Measurements from ENCODE around the gene C6orf47. TPM values are rescaled to one million over a fixed set of nuclear protein-coding genes. Genes with fewer than 3 reads are reported as not detected.

C6orf47 gene
- total RNA-seq, 6 experiments from 2014 or later: 13.4 to 16.2 (median 14.9) TPM

GRCh38 chr6:31614684-31615578 lies 45.6 kb downstream of the C6orf47 start, which contains the start of gene AIF1:
TSS of gene AIF1 (plus strand) at chr6:31615234. CDS start at chr6:31615330, 96 bp downstream.
- no peak for DNase-seq

GRCh38 chr6:31614075-31614619 lies 46.4 kb downstream of the C6orf47 start:
- DNase-seq: no peak
- no peaks in the 10 kb centered on the region for H3K9me3 Mint-ChIP-seq
- no peaks in the 10 kb centered on the region for H3K36me3 Mint-ChIP-seq (ENCODE audit: low read depth)
- peaks cover 5% of the 10 kb centered on the region for H3K27me3 Mint-ChIP-seq (ENCODE audit: insufficient read depth)
- H3K27ac Mint-ChIP-seq: no peak overlapping the region
- no peak overlapping the region for H3K4me3 Mint-ChIP-seq
- no peak for TF ChIP-seq CTCF (IDR thresholded peaks at IDR 0.05)
- H3K4me1 Mint-ChIP-seq (ENCODE audit: low read depth): no peaks in the 10 kb centered on the region; the same call in 1 of the 2 replicates

More at GRCh38 chr6:31614684-31615578, 45.6 kb downstream of the C6orf47 start, which contains the start of gene AIF1:
- Mint-ChIP-seq H3K4me1 (ENCODE audit: low read depth) (peaks cover 5% of the 10 kb centered on the region; the same call in 1 of the 2 replicates), H3K27ac (no peak within 1 kb of the TSS), H3K4me3 (no peak within 1 kb of the TSS), H3K27me3 (ENCODE audit: insufficient read depth) (peaks cover 5% of the 10 kb centered on the region), H3K9me3 (no peaks in the 10 kb centered on the region), H3K36me3 (ENCODE audit: low read depth) (no peaks in the 10 kb centered on the region)
- TF ChIP-seq CTCF (IDR thresholded peaks at IDR 0.05): no peak

DNA sequence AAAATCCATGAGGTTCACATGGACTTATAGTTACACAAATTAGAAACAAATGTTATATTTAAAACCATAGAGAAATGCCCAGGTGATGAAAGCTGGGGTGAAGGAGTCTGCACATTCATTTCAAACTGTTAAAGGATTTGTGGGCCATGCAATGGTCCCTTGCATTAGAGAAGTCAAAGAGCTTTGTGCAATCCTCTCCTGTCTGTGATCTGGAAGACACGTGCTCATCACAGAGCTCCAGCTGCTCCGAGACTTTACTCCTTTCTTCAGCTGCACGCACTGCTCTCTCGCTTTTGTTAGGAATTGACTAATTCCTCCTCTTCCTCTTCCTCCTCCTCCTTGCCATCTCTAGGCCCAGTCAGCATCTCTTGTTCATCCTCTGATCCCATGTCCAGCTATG lies 49.6 kb downstream of the C6orf47 start:
- Mint-ChIP-seq H3K27me3 (ENCODE audit: insufficient read depth) (peaks cover 4% of the 10 kb centered on the region), H3K9me3 (no peaks in the 10 kb centered on the region), H3K36me3 (ENCODE audit: low read depth) (no peaks in the 10 kb centered on the region), H3K4me1 (ENCODE audit: low read depth) (no peaks in the 10 kb centered on the region; the same call in 1 of the 2 replicates), H3K27ac (no peak overlapping the region), H3K4me3 (no peak overlapping the region)
- DNase-seq: no peak
- TF ChIP-seq CTCF (IDR thresholded peaks at IDR 0.05): no peak

DNA sequence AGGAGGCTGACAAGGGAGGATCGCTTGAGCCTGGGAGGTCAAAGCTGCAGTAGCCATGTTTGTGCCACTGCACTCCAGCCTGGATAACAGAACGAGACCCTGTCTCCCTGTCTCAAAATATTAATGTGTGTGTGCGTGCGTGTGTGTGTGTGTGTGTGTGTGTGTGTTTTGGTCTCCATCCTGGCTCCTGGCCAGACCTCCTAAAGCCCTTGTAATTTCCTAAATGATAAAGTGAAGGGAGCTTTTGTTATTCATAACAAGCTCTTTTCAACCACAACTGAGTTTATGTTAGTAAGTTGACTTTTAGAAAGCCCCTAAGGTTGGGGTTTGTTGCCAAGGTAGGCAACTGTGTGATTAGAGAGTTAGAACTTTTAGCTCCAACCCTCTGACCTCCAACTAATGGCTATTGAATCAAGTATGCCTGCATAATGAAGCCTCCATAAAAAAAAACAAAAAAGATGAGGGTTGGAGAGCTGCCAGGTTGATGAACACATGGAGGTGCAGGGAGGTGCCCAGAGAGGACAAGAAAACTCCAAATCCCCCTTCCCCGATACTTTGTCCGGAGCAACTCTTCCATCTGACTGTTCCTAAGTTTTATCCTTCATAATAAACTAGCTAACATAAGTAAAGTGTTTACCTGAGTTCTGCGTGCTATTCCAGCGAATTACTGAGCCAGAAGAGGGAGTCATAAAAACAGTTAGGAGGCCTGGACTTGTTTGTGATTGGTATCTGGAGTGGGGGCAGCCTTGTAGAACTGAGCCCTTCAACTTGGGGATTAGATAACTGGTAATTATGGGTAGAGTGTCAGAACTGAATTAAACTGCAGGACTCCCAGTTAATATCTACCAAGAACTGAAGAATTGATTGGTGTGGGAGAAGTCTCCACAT lies 50.8 kb downstream of the C6orf47 start:
- no peak for TF ChIP-seq CTCF (IDR thresholded peaks at IDR 0.05)
- no peak overlapping the region for H3K27ac Mint-ChIP-seq

More for the DNA sequence above, 50.8 kb downstream of the C6orf47 start:
- Mint-ChIP-seq H3K4me1 (ENCODE audit: low read depth) (no peaks in the 10 kb centered on the region; the same call in 1 of the 2 replicates), H3K36me3 (ENCODE audit: low read depth) (no peaks in the 10 kb centered on the region), H3K27me3 (ENCODE audit: insufficient read depth) (peaks cover 3% of the 10 kb centered on the region), H3K9me3 (no peaks in the 10 kb centered on the region), H3K4me3 (no peak overlapping the region)
- no peak for DNase-seq

Small RNA genes within 50 kb of the gene (microRNA-seq; reads per million reads assigned to microRNA genes)
- not detected for gene MIR4646
- gene MIR6832: not detected

Other genes with a start within 250 kb of the C6orf47 start
- gene MICB, start 162.6 kb downstream of the C6orf47 start, total RNA-seq (2021; fragmentation: NEBNext Ultra II Directional; extraction: Animal tissue kit (Norgen Biotek cat#: 25700)): 10 to 100 TPM; 16.0 to 26.0 (median 22.6) TPM
- gene MCCD1, start 131.8 kb downstream of the C6orf47 start, total RNA-seq (2021; fragmentation: NEBNext Ultra II Directional; extraction: Animal tissue kit (Norgen Biotek cat#: 25700)): not detected
- 100 to 1,000 TPM; 312 to 380 (median 358) TPM for gene DDX39B, start 118.8 kb downstream of the C6orf47 start, total RNA-seq (2021; fragmentation: NEBNext Ultra II Directional; extraction: Animal tissue kit (Norgen Biotek cat#: 25700))
- gene ATP6V1G2, start 114.2 kb downstream of the C6orf47 start, total RNA-seq (2021; fragmentation: NEBNext Ultra II Directional; extraction: Animal tissue kit (Norgen Biotek cat#: 25700)): 1 to 10 TPM; 2.9 to 4.1 (median 3.2) TPM
- 10 to 100 TPM; 11.8 to 15.9 (median 13.6) TPM for gene NFKBIL1, start 113.2 kb downstream of the C6orf47 start, total RNA-seq (2021; fragmentation: NEBNext Ultra II Directional; extraction: Animal tissue kit (Norgen Biotek cat#: 25700))
- gene LTA, start 88.5 kb downstream of the C6orf47 start, total RNA-seq (2021; fragmentation: NEBNext Ultra II Directional; extraction: Animal tissue kit (Norgen Biotek cat#: 25700)): not detected
- gene TNF, start 85.2 kb downstream of the C6orf47 start, total RNA-seq (2021; fragmentation: NEBNext Ultra II Directional; extraction: Animal tissue kit (Norgen Biotek cat#: 25700)): under 1 TPM; 0.12 to 0.41 (median 0.23) TPM
- gene LTB, start 78.4 kb downstream of the C6orf47 start, total RNA-seq (2021; fragmentation: NEBNext Ultra II Directional; extraction: Animal tissue kit (Norgen Biotek cat#: 25700)): under 1 TPM in 1 of 6 experiments, not detected in 5; 0.38 TPM
- not detected for gene LST1, start 74.5 kb downstream of the C6orf47 start, total RNA-seq (2021; fragmentation: NEBNext Ultra II Directional; extraction: Animal tissue kit (Norgen Biotek cat#: 25700))
- gene NCR3, start 67.8 kb downstream of the C6orf47 start, total RNA-seq (2021; fragmentation: NEBNext Ultra II Directional; extraction: Animal tissue kit (Norgen Biotek cat#: 25700)): not detected
- not detected for gene AIF1, start 45.5 kb downstream of the C6orf47 start, total RNA-seq (2021; fragmentation: NEBNext Ultra II Directional; extraction: Animal tissue kit (Norgen Biotek cat#: 25700))
- gene PRRC2A, start 40.1 kb downstream of the C6orf47 start, total RNA-seq (2021; fragmentation: NEBNext Ultra II Directional; extraction: Animal tissue kit (Norgen Biotek cat#: 25700)): 100 to 1,000 TPM; 216 to 259 (median 231) TPM
- gene BAG6, start 8.1 kb downstream of the C6orf47 start, total RNA-seq (2021; fragmentation: NEBNext Ultra II Directional; extraction: Animal tissue kit (Norgen Biotek cat#: 25700)): 100 to 1,000 TPM; 247 to 273 (median 262) TPM
- gene APOM, start 4.9 kb downstream of the C6orf47 start, total RNA-seq (2021; fragmentation: NEBNext Ultra II Directional; extraction: Animal tissue kit (Norgen Biotek cat#: 25700)): 1 to 10 TPM; 2.4 to 4.3 (median 2.8) TPM
- gene GPANK1, start 4.2 kb upstream of the C6orf47 start, total RNA-seq (2021; fragmentation: NEBNext Ultra II Directional; extraction: Animal tissue kit (Norgen Biotek cat#: 25700)): 10 to 100 TPM; 11.6 to 14.9 (median 13.0) TPM
- 100 to 1,000 TPM; 200 to 255 (median 225) TPM for gene CSNK2B, start 5.3 kb upstream of the C6orf47 start, total RNA-seq (2021; fragmentation: NEBNext Ultra II Directional; extraction: Animal tissue kit (Norgen Biotek cat#: 25700))
- gene LY6G5B, start 9.2 kb upstream of the C6orf47 start, total RNA-seq (2021; fragmentation: NEBNext Ultra II Directional; extraction: Animal tissue kit (Norgen Biotek cat#: 25700)): 1 to 10 TPM; 4.6 to 6.0 (median 5.3) TPM
- gene LY6G5C, start 20.3 kb upstream of the C6orf47 start, total RNA-seq (2021; fragmentation: NEBNext Ultra II Directional; extraction: Animal tissue kit (Norgen Biotek cat#: 25700)): 1 to 10 TPM; 2.2 to 2.9 (median 2.8) TPM
- 10 to 100 TPM; 27.4 to 39.6 (median 32.0) TPM for gene ABHD16A, start 42.5 kb upstream of the C6orf47 start, total RNA-seq (2021; fragmentation: NEBNext Ultra II Directional; extraction: Animal tissue kit (Norgen Biotek cat#: 25700))
- gene LY6G6F, start 46.1 kb upstream of the C6orf47 start, total RNA-seq (2021; fragmentation: NEBNext Ultra II Directional; extraction: Animal tissue kit (Norgen Biotek cat#: 25700)): not detected
- gene LY6G6D, start 54.6 kb upstream of the C6orf47 start, total RNA-seq (2021; fragmentation: NEBNext Ultra II Directional; extraction: Animal tissue kit (Norgen Biotek cat#: 25700)): not detected
- gene LY6G6C, start 61.0 kb upstream of the C6orf47 start, total RNA-seq (2021; fragmentation: NEBNext Ultra II Directional; extraction: Animal tissue kit (Norgen Biotek cat#: 25700)): not detected
- not detected for gene MPIG6B, start 62.6 kb upstream of the C6orf47 start, total RNA-seq (2021; fragmentation: NEBNext Ultra II Directional; extraction: Animal tissue kit (Norgen Biotek cat#: 25700))
- 10 to 100 TPM; 44.0 to 47.8 (median 46.0) TPM for gene DDAH2, start 68.5 kb upstream of the C6orf47 start, total RNA-seq (2021; fragmentation: NEBNext Ultra II Directional; extraction: Animal tissue kit (Norgen Biotek cat#: 25700))
- gene CLIC1, start 75.8 kb upstream of the C6orf47 start, total RNA-seq (2021; fragmentation: NEBNext Ultra II Directional; extraction: Animal tissue kit (Norgen Biotek cat#: 25700)): 100 to 1,000 TPM; 638 to 833 (median 745) TPM
- gene MSH5, start 79.2 kb upstream of the C6orf47 start, total RNA-seq (2021; fragmentation: NEBNext Ultra II Directional; extraction: Animal tissue kit (Norgen Biotek cat#: 25700)): 10 to 100 TPM in 4 of 6 experiments, 1 to 10 TPM in 2; 7.4 to 14.8 (median 12.6) TPM
- gene SAPCD1, start 101.9 kb upstream of the C6orf47 start, total RNA-seq (2021; fragmentation: NEBNext Ultra II Directional; extraction: Animal tissue kit (Norgen Biotek cat#: 25700)): 1 to 10 TPM in 5 of 6 experiments, under 1 TPM in 1; 0.91 to 2.4 (median 1.3) TPM
- under 1 TPM; 0.24 to 0.83 (median 0.64) TPM for gene VWA7, start 116.5 kb upstream of the C6orf47 start, total RNA-seq (2021; fragmentation: NEBNext Ultra II Directional; extraction: Animal tissue kit (Norgen Biotek cat#: 25700))
- gene VARS1, start 135.0 kb upstream of the C6orf47 start, total RNA-seq (2021; fragmentation: NEBNext Ultra II Directional; extraction: Animal tissue kit (Norgen Biotek cat#: 25700)): 100 to 1,000 TPM; 117 to 144 (median 127) TPM
- gene LSM2, start 146.2 kb upstream of the C6orf47 start, total RNA-seq (2021; fragmentation: NEBNext Ultra II Directional; extraction: Animal tissue kit (Norgen Biotek cat#: 25700)): 10 to 100 TPM; 31.8 to 48.5 (median 43.4) TPM
- gene HSPA1L, start 154.5 kb upstream of the C6orf47 start, total RNA-seq (2021; fragmentation: NEBNext Ultra II Directional; extraction: Animal tissue kit (Norgen Biotek cat#: 25700)): 1 to 10 TPM; 1.2 to 1.9 (median 1.6) TPM
- gene HSPA1A, start 154.8 kb upstream of the C6orf47 start, total RNA-seq (2021; fragmentation: NEBNext Ultra II Directional; extraction: Animal tissue kit (Norgen Biotek cat#: 25700)): 100 to 1,000 TPM in 1 of 6 experiments, 10 to 100 TPM in 5; 78.5 to 102 (median 84.7) TPM
- gene HSPA1B, start 167.0 kb upstream of the C6orf47 start, total RNA-seq (2021; fragmentation: NEBNext Ultra II Directional; extraction: Animal tissue kit (Norgen Biotek cat#: 25700)): 100 to 1,000 TPM in 2 of 6 experiments, 10 to 100 TPM in 4; 95.5 to 116 (median 98.9) TPM
- 10 to 100 TPM; 35.8 to 48.6 (median 40.9) TPM for gene NEU1, start 202.0 kb upstream of the C6orf47 start, total RNA-seq (2021; fragmentation: NEBNext Ultra II Directional; extraction: Animal tissue kit (Norgen Biotek cat#: 25700))
- under 1 TPM in 1 of 6 experiments, not detected in 5; 0.10 TPM for gene SLC44A4, start 218.2 kb upstream of the C6orf47 start, total RNA-seq (2021; fragmentation: NEBNext Ultra II Directional; extraction: Animal tissue kit (Norgen Biotek cat#: 25700))
- 10 to 100 TPM; 43.4 to 47.4 (median 45.9) TPM for gene EHMT2, start 236.9 kb upstream of the C6orf47 start, total RNA-seq (2021; fragmentation: NEBNext Ultra II Directional; extraction: Animal tissue kit (Norgen Biotek cat#: 25700))
- gene ZBTB12, start 241.3 kb upstream of the C6orf47 start, total RNA-seq (2021; fragmentation: NEBNext Ultra II Directional; extraction: Animal tissue kit (Norgen Biotek cat#: 25700)): 1 to 10 TPM; 7.3 to 9.0 (median 8.3) TPM

All from HFFc6 (cell line).